LNCAP (cell line): ENCODE measurements around the gene BCL2L15.

ENCODE experiments used
- CTCF ChIP-seq: fragments of 450-650 bp; IDR thresholded peaks from 2 replicates; pipeline ENCODE4 v1.5.1; 2017; ENCODE audit warnings: mild to moderate bottlenecking

Gene BCL2L15

GRCh38 chr1:113860891-113861290, 26.5 kb downstream of the BCL2L15 start:
- no peak for TF ChIP-seq CTCF

- no peak for TF ChIP-seq CTCF
Observed at GRCh38 chr1:113859478-113860175, 27.8 kb downstream of the BCL2L15 start.

DNA sequence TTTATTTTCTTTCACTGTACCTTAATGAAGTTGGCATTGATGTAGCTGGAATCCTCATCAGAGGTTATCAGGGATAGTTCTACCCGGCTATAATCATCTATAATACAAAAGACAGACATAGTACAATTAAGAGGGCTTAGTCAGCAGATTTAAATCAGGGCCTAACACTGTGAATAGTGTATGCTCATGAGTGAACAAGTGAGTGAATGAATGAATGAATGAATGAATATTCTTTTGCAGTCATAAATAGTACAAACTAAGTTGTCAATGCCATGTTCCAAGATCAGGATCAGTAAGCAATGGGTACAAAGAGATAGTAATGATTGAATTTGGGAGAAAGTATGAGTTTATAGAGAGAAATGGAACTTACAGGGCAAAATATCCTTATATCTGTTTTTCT, 28.4 kb downstream of the BCL2L15 start:
- TF ChIP-seq CTCF: no peak

DNA sequence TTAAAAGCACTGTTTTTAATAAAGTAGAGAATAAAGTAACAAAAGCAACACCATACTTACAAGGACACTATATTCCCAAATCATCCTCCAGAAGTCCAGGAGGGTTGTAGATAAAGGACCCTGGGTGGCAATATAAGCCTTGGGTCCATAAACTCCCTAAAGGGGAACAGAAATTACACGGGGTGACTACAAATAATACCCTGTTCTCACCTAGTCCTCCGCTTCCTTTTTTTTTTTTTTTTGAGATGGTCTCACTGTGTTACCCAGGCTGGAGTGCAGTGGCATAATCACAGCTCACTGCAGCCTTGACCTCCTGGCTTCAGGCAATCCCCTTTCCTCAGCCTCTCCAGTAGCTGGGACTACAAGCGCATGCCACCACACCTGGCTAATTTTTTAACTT, 29.0 kb downstream of the BCL2L15 start:
- no peak for TF ChIP-seq CTCF

DNA sequence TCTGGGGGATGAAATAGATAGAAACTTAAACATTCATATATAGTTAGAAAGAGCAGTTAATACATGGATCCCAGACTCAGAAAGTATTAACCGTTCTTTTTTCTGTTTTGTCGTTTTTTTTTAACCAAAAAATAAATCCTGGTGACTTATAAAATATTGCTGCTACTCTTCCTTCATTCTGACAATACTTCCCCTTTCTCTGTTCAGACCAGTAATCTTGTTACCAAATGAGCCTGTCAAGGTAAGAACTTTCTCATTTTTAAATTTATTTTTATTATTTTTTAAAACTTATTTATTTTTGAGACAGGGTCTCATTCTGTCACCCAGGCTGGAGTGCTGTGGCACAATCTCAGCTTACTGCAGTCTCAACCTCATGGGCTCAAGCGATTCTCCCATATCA, 29.6 kb downstream of the BCL2L15 start:
- no peak for TF ChIP-seq CTCF

DNA sequence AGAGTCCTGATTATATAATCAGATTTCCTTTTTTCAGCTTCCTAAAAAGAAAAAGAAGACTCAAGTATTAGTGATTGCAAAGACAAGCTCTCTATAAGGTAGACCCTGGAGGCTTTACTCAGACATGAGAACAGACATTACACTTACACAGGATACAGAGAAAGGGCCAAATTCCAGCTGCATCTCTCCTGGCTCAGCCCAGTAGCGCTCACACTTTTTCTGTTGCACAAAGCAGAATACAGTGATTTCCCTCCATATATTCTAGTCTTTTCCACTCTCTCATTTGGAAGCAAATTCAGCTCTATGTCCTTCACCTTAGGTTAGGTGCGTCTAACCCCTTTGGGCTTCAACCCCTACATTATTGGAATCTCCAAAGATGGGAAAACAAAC, 31.0 kb downstream of the BCL2L15 start:
- no peak for TF ChIP-seq CTCF

- TF ChIP-seq CTCF: no peak
Observed at GRCh38 chr1:113855630-113856400, 31.6 kb downstream of the BCL2L15 start.
